Neutrophil (primary cell): ENCODE measurements around the gene ASPM.
"Not testable (repeated sequence)": the region's sequence is repeated elsewhere in the genome, so short reads cannot be mapped to it uniquely, and the experiment has no call there.

ENCODE experiments used
- H3K27ac ChIP-seq: fragments of 200-600 bp; sonication (generic); 2 replicates; pipeline ENCODE4 v1.5.1; 2016; ENCODE audit warnings: mild to moderate bottlenecking, moderate library complexity
- H3K27me3 ChIP-seq: fragments of 200-600 bp; sonication (generic); 2 replicates; pipeline ENCODE4 v1.6.0; 2016; ENCODE audit warnings: mild to moderate bottlenecking
- H3K36me3 ChIP-seq: fragments of 200-600 bp; sonication (generic); 2 replicates; pipeline ENCODE4 v1.5.1; 2017
- H3K4me1 ChIP-seq, 2 experiments: fragments of 200-600 bp in 1 of 2; sonication (generic) in 1 of 2; 1 replicate in 1 of 2; 2 replicates in 1 of 2; pipeline versions ENCODE4 v1.5.1 to v1.6.1; 2013 to 2016; ENCODE audit warnings: low read depth in 1 of 2, low read length in 1 of 2, mild to moderate bottlenecking in 1 of 2, moderate library complexity in 1 of 2; ENCODE audit not compliant: control insufficient read depth in 1 of 2, insufficient read depth in 1 of 2
- H3K4me3 ChIP-seq, 2 experiments: fragments of 200-600 bp in 1 of 2; sonication (generic) in 1 of 2; 1 replicate in 1 of 2; 2 replicates in 1 of 2; pipeline ENCODE4 v1.5.1; 2013 to 2016; ENCODE audit warnings: low read depth in 1 of 2, low read length in 1 of 2, mild to moderate bottlenecking in 1 of 2, moderate library complexity in 1 of 2
- H3K9me3 ChIP-seq: fragments of 200-600 bp; sonication (generic); 2 replicates; pipeline ENCODE4 v1.5.1; 2016
- TF ChIP-seq, protein P1 (sequence below): fragments of 200-600 bp; sonication (generic); IDR thresholded peaks from 2 replicates; pipeline ENCODE4 v1.5.1; 2016; ENCODE audit warnings: antibody characterized with exemption

The ASPM gene

DNA sequence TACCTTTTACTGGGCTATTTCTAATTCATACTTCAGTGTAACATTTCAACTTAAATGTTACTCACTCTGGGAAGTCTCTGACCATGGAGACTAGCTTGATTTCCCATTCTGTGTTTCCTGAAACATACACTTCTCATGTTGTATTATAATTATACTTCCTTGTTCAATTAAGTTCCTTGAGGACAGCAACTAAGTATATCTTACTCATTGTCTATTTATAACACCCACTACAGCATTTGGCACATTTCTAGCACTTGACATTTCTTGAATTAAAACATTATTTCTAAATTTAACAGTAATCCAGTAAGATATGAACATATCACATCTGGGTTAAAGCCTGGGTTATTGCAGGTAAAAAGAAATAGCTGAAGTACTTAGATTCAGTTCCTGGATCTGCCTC, 47.0 kb downstream of the ASPM start:
- Histone ChIP-seq H3K9me3 (no peaks in the 10 kb centered on the region), H3K4me1 (no peaks in the 10 kb centered on the region), H3K4me3 (no peak overlapping the region), H3K36me3 (peaks cover 23% of the 10 kb centered on the region), H3K27me3 (no peaks in the 10 kb centered on the region), H3K27ac (no peak overlapping the region)
- TF ChIP-seq, protein P1, sequence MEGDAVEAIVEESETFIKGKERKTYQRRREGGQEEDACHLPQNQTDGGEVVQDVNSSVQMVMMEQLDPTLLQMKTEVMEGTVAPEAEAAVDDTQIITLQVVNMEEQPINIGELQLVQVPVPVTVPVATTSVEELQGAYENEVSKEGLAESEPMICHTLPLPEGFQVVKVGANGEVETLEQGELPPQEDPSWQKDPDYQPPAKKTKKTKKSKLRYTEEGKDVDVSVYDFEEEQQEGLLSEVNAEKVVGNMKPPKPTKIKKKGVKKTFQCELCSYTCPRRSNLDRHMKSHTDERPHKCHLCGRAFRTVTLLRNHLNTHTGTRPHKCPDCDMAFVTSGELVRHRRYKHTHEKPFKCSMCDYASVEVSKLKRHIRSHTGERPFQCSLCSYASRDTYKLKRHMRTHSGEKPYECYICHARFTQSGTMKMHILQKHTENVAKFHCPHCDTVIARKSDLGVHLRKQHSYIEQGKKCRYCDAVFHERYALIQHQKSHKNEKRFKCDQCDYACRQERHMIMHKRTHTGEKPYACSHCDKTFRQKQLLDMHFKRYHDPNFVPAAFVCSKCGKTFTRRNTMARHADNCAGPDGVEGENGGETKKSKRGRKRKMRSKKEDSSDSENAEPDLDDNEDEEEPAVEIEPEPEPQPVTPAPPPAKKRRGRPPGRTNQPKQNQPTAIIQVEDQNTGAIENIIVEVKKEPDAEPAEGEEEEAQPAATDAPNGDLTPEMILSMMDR = no peak

DNA sequence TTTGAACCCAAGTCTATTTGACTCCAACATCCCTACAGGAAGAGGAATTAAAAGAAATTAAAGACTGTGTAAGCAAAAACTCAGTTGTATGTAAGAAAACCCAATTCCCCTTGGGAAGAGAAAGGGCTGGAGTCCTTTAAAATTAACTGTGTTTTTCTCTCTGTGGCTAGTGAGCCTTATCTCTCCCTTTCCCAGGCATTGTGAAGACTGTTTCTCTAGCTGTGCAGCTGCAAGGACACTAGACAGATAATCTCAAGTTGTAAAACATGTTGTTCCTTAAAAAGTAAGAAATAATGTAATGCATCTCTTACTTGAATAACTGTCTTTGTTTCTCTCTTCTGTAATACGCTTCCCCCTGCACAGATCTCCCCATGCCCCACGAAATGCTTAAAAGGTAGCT, 49.5 kb downstream of the ASPM start:
- not testable (repeated sequence) for H3K4me1 ChIP-seq, H3K9me3 ChIP-seq, H3K4me3 ChIP-seq, H3K27me3 ChIP-seq, H3K27ac ChIP-seq
- H3K36me3 ChIP-seq = peaks cover 37% of the 10 kb centered on the region

DNA sequence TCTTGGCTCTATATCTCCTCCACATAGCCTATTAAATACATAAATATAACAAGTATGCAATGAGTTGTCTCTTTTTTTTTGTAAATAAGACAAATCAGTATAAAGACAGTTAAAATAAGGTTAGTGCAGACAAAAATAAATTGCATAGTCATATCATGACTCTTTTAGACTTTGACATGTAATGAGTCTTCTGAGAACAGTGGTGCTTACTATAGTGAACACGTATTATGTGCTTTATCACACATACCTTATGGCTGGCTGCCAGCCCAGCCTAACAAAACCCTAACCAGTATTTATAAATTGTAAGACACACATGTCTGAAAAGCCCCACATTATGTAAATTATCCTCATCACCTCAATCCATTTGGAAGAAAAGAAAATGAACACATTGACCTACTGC, 50.3 kb downstream of the ASPM start:
- H3K27me3 ChIP-seq = no peaks in the 10 kb centered on the region
- peaks cover 0 to 6% of the 10 kb centered on the region in 2 experiments for H3K4me1 ChIP-seq
- TF ChIP-seq, protein P1 = no peak
- no peak overlapping the region for H3K27ac ChIP-seq
- H3K36me3 ChIP-seq = peaks cover 44% of the 10 kb centered on the region
- no peaks in the 10 kb centered on the region for H3K9me3 ChIP-seq
- no peak overlapping the region for H3K4me3 ChIP-seq

DNA sequence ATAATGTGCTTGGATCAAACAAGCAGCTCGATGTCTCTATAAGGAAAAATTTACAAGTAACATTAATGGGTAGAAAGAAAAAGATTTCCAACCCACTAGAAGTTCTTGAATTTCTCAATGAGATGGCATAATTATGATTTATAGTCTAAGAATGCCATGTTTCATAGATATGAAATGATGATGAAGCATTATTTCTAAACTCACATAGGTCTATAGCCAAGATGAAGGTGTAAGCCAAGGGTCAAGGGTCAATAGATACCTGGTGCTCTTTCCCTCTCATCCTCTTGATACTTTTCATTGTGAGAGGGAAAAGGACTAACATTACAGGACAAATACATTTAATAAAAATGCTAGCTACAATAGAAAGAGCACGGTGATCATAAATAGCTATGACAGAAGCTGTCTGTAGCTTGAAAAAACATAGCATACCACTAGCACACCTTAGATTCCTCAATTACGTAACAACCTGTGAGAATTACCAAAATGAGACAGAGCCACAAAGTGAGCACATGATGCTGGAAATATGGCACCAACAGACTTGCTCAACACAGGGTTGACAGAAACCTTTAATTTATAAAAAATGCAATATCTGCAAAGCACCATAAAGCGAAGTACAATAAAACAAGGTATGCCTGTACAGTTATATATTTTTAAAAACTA, 53.1 kb downstream of the ASPM start:
- Histone ChIP-seq H3K27ac (no peak overlapping the region), H3K4me3 (no peak overlapping the region), H3K4me1 (peaks cover 0 to 6% of the 10 kb centered on the region in 2 experiments), H3K9me3 (no peaks in the 10 kb centered on the region), H3K27me3 (no peaks in the 10 kb centered on the region), H3K36me3 (peaks cover 71% of the 10 kb centered on the region)
- TF ChIP-seq, protein P1 = no peak

DNA sequence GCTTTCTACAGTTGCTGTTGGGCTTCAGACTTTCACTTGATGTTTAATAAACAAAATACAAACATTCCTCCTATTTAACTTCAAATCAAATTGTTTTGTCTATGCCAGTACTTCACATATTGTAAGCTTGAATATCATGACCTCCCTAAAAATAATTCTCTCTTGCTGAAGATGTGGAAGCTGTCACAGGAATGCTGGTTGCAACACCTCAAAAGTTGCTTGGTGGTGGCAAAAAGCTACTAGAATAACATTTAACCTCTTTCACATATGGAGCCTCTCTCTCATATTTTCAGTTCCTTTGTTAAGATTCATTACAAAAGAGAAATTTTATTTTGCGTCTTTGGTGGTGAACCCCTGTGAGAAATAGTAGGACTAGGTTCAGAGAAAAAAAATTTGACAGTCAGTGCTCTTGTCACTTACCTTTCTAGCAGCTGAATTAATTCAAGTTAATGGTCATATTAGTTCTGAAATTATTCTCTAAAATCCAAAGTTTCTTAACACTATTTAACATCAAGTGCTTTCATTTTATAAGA, 53.9 kb downstream of the ASPM start:
- no peaks in the 10 kb centered on the region for H3K27me3 ChIP-seq
- H3K4me3 ChIP-seq = no peak overlapping the region
- peaks cover 0 to 6% of the 10 kb centered on the region in 2 experiments for H3K4me1 ChIP-seq
- TF ChIP-seq, protein P1 = no peak
- no peak overlapping the region for H3K27ac ChIP-seq
- no peaks in the 10 kb centered on the region for H3K9me3 ChIP-seq
- H3K36me3 ChIP-seq = peaks cover 76% of the 10 kb centered on the region

DNA sequence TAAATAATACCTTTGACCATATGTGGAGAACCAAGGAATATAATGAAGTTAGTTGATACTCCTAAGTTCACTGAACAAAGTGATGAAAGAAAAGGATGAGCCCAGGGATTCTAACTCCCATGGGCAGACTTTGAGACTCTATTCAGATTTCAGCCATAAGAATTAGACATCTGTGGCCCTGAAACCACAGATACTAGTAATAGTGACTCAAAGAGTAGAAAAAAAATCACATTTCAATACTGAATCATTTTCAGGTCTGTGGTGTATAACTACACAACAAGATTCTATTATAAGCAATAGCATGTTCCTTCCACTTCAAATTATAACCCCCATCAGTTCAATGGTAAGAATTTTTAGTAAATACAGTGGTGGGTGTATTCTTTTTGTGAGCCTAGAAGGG, 63.0 kb downstream of the ASPM start:
- TF ChIP-seq, protein P1 = no peak
- Histone ChIP-seq H3K4me1 (no peaks in the 10 kb centered on the region), H3K27ac (no peak overlapping the region), H3K9me3 (peaks cover 4% of the 10 kb centered on the region), H3K4me3 (no peak overlapping the region), H3K36me3 (peaks cover 62% of the 10 kb centered on the region), H3K27me3 (no peaks in the 10 kb centered on the region)
